Eye (tissue), 1 donor: Measurements from ENCODE around the gene ZC2HC1B.

ENCODE experiments used
- DNase-seq: peaks from one replicate; pipeline ENCODE4 v3.0.0-alpha.2; 2015

Gene ZC2HC1B

GRCh38 chr6:143936347-143936746 lies 72.1 kb downstream of the ZC2HC1B start:
- no peak for DNase-seq

GRCh38 chr6:143936778-143937667 lies 72.7 kb downstream of the ZC2HC1B start:
- no peak for DNase-seq

- DNase-seq: no peak
These were observed 73.3 kb downstream of the ZC2HC1B start for GRCh38 chr6:143937668-143937970.

GRCh38 chr6:143939364-143939763 lies 75.1 kb downstream of the ZC2HC1B start:
- DNase-seq: no peak

- peak; percentile 50 for DNase-seq
These were observed 75.8 kb downstream of the ZC2HC1B start for GRCh38 chr6:143940011-143940597.

GRCh38 chr6:143941852-143942627 lies 77.8 kb downstream of the ZC2HC1B start:
- DNase-seq: peak; percentile 72

GRCh38 chr6:143948208-143948607 lies 83.9 kb downstream of the ZC2HC1B start:
- DNase-seq: no peak

GRCh38 chr6:143949535-143949934 lies 85.3 kb downstream of the ZC2HC1B start:
- DNase-seq: no peak

- DNase-seq: no peak
These were observed 85.7 kb downstream of the ZC2HC1B start for GRCh38 chr6:143949962-143950361.

GRCh38 chr6:143950875-143951274 lies 86.6 kb downstream of the ZC2HC1B start:
- no peak for DNase-seq

- DNase-seq: no peak
These were observed 87.9 kb downstream of the ZC2HC1B start for GRCh38 chr6:143952060-143952778.

- DNase-seq: no peak
These were observed 88.8 kb downstream of the ZC2HC1B start for GRCh38 chr6:143952947-143953701.

GRCh38 chr6:143953922-143954321 lies 89.6 kb downstream of the ZC2HC1B start:
- DNase-seq: no peak

GRCh38 chr6:143955971-143956370 lies 91.7 kb downstream of the ZC2HC1B start:
- no peak for DNase-seq

- no peak for DNase-seq
These were observed 93.5 kb downstream of the ZC2HC1B start for GRCh38 chr6:143957679-143958274.

- peak; percentile 72 for DNase-seq
These were observed 94.6 kb downstream of the ZC2HC1B start for GRCh38 chr6:143958839-143959399.

GRCh38 chr6:143959927-143960326 lies 95.7 kb downstream of the ZC2HC1B start:
- no peak for DNase-seq

GRCh38 chr6:143961066-143961465 lies 96.8 kb downstream of the ZC2HC1B start:
- DNase-seq: peak; percentile 26

GRCh38 chr6:143961886-143962878 lies 97.9 kb downstream of the ZC2HC1B start:
- DNase-seq: peak; percentile 85
